RWPE2 (cell line): Measurements from ENCODE around the gene SATB2.

Experiments used
- ATAC-seq: fragments of 200-7000 bp; cut with Tn5 transposase; 3 replicates; pipeline ENCODE4 v1.9.1; 2021; ENCODE audit warnings: low read depth
- DNase-seq: peaks from one replicate; pipeline ENCODE4 v3.0.0-alpha.2; 2020; ENCODE audit warnings: low spot score
- H3K27ac ChIP-seq: fragments of 450-650 bp; 2 replicates; pipeline ENCODE4 v1.5.1; 2017; ENCODE audit warnings: mild to moderate bottlenecking; ENCODE audit not compliant: poor library complexity, severe bottlenecking
- H3K27me3 ChIP-seq: fragments of 250-450 bp; sonication (Bioruptor Pico); 2 replicates; pipeline ENCODE4 v1.5.1; 2021; ENCODE audit warnings: mild to moderate bottlenecking, moderate library complexity; ENCODE audit not compliant: insufficient read depth, poor library complexity, severe bottlenecking
- H3K36me3 ChIP-seq: fragments of 250-450 bp; sonication (Bioruptor Pico); 2 replicates; pipeline ENCODE4 v1.5.1; 2020; ENCODE audit warnings: low read depth, mild to moderate bottlenecking, moderate library complexity
- H3K4me1 ChIP-seq: fragments of 250-450 bp; sonication (Bioruptor Pico); 2 replicates; pipeline ENCODE4 v1.5.1; 2021; ENCODE audit warnings: mild to moderate bottlenecking, moderate library complexity; ENCODE audit not compliant: insufficient read depth, poor library complexity, severe bottlenecking
- H3K4me3 ChIP-seq: fragments of 250-450 bp; sonication (Bioruptor Pico); 2 replicates; pipeline ENCODE4 v1.5.1; 2021; ENCODE audit warnings: mild to moderate bottlenecking, moderate library complexity; ENCODE audit not compliant: severe bottlenecking
- H3K9me3 ChIP-seq: fragments of 250-450 bp; sonication (Bioruptor Pico); 2 replicates; pipeline ENCODE4 v1.5.1; 2021; ENCODE audit warnings: mild to moderate bottlenecking, moderate library complexity; ENCODE audit not compliant: severe bottlenecking
- TF ChIP-seq, protein P1 (sequence below): fragments of 450-650 bp; IDR thresholded peaks from one replicate; pipeline ENCODE4 v1.5.1; 2017; ENCODE audit warnings: mild to moderate bottlenecking, moderate library complexity; ENCODE audit not compliant: poor library complexity, severe bottlenecking

The SATB2 gene

DNA sequence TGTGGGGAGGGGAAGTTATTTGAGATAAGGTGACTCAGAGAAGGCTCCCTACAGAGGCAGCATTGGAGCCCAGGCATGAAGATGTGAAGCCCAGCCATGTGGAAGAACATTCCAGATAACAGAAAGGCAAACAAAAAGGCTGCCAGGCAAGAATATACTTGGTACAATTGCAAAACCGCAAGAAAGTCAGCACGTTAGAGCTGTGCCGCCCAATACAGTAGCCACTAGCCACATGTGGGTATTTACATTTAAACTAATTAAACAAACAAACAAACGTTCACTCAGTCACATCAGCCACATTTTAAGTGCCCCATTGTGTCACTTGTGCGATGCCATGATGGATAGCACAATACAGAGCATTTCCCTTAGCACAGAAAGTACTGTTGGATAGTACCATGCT lies 179.6 kb downstream of the SATB2 start:
- Histone ChIP-seq H3K4me1 (no peaks in the 10 kb centered on the region), H3K9me3 (no peaks in the 10 kb centered on the region), H3K27me3 (no peaks in the 10 kb centered on the region), H3K36me3 (no peaks in the 10 kb centered on the region), H3K4me3 (no peak overlapping the region), H3K27ac (no peak overlapping the region)
- ATAC-seq (peak; percentile 76), DNase-seq (no peak)
- TF ChIP-seq, protein P1, sequence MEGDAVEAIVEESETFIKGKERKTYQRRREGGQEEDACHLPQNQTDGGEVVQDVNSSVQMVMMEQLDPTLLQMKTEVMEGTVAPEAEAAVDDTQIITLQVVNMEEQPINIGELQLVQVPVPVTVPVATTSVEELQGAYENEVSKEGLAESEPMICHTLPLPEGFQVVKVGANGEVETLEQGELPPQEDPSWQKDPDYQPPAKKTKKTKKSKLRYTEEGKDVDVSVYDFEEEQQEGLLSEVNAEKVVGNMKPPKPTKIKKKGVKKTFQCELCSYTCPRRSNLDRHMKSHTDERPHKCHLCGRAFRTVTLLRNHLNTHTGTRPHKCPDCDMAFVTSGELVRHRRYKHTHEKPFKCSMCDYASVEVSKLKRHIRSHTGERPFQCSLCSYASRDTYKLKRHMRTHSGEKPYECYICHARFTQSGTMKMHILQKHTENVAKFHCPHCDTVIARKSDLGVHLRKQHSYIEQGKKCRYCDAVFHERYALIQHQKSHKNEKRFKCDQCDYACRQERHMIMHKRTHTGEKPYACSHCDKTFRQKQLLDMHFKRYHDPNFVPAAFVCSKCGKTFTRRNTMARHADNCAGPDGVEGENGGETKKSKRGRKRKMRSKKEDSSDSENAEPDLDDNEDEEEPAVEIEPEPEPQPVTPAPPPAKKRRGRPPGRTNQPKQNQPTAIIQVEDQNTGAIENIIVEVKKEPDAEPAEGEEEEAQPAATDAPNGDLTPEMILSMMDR: no peak

DNA sequence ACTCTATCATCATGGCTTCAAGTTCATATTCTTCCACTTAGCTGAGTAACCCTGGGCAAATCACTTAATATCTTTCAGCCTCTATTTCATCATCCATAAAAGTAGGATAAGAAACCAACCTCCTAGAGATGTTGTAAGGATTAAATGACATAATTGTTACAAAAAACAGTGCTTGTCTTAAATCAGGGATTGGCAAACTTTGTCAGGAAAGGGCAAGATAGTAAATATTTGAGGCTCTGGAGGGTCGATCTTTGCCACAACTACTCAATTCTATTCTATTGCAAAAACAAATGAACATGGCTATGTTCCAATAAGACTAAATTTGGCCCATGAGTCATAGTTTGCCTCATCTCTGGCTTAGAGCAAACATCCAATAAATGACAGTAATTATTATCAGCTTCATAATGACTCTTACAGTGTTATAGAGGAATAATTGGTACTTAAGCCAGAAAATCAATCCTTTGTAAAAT lies 184.7 kb downstream of the SATB2 start:
- Histone ChIP-seq H3K27ac (no peak overlapping the region), H3K36me3 (peaks cover 4% of the 10 kb centered on the region), H3K4me3 (no peak overlapping the region), H3K27me3 (no peaks in the 10 kb centered on the region), H3K9me3 (no peaks in the 10 kb centered on the region), H3K4me1 (no peaks in the 10 kb centered on the region)
- TF ChIP-seq, protein P1: no peak
- DNase-seq: no peak
- ATAC-seq: peak; percentile 42; the same call in 1 of the 3 replicates

DNA sequence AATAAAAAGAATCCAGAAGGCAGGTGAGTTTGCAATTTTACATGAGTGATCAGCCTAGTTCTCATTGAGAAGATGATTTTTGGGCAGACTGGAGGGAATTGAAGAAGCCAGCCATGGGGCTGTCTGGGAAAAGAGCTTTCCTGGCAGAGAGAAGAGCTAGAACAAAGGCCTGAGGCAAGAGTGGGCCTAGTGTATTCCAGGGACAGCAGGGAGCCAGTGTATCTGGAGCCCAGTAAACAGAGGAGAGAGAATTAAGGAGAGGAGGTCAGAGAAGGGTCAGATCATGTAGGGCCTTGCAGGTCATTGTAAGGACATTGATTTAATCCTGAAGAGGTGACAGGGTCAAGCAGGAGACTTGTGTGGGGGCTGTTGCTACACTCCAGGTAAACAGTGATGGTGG lies 195.8 kb downstream of the SATB2 start:
- H3K9me3 ChIP-seq: peaks cover 2% of the 10 kb centered on the region
- H3K36me3 ChIP-seq: no peaks in the 10 kb centered on the region
- H3K27me3 ChIP-seq: no peaks in the 10 kb centered on the region
- H3K27ac ChIP-seq: no peak overlapping the region
- DNase-seq (no peak), ATAC-seq (no peak)
- TF ChIP-seq, protein P1: no peak
- no peaks in the 10 kb centered on the region for H3K4me1 ChIP-seq
- no peak overlapping the region for H3K4me3 ChIP-seq

DNA sequence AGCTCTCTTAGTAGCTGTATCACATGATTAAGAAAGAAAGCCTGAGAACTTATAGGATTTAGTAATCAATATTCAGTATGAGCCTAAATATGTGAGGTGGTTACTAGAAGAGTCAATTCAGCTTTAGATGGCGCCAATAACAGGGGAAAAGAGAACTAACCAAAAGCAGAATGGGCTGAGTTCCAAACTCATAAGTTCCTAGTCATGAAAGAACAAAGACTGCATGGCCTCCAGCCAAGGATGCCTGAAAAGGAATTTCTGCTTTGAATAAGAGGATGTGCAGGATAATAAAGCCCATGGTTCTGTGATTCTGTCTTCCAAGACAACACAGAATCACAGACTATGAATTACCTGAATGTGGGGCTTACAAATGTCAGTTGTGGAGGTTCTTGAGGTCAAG lies 196.5 kb downstream of the SATB2 start:
- H3K4me1 ChIP-seq: no peaks in the 10 kb centered on the region
- TF ChIP-seq, protein P1: peak; percentile 29
- no peaks in the 10 kb centered on the region for H3K27me3 ChIP-seq
- ATAC-seq: peak; percentile 66
- DNase-seq: no peak
- no peaks in the 10 kb centered on the region for H3K36me3 ChIP-seq
- H3K27ac ChIP-seq: no peak overlapping the region
- no peak overlapping the region for H3K4me3 ChIP-seq
- H3K9me3 ChIP-seq: peaks cover 2% of the 10 kb centered on the region

DNA sequence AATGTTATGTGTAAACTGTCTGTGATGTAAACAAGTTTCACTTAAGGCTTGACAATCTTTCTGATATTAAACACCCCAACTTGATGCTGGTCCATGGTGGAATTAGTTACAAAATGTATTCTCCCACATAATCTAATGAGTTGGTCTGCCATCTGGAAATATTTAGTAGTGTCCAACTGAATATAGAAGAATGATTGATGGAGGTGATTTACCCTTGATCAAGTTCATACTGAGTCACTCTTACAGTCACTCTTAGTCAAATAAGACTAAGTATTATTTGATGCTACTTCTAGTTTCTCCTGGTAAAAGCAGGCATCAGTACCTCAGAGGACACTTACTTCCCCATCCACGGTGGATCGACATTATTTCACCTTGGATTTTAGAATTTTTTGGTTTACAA lies 198.1 kb downstream of the SATB2 start:
- DNase-seq (no peak), ATAC-seq (no peak)
- no peaks in the 10 kb centered on the region for H3K4me1 ChIP-seq
- TF ChIP-seq, protein P1: no peak
- H3K9me3 ChIP-seq: peaks cover 2% of the 10 kb centered on the region
- no peaks in the 10 kb centered on the region for H3K36me3 ChIP-seq
- no peaks in the 10 kb centered on the region for H3K27me3 ChIP-seq
- H3K27ac ChIP-seq: no peak overlapping the region
- H3K4me3 ChIP-seq: no peak overlapping the region
